Fibroblast of skin of abdomen (primary cell): ENCODE measurements around the gene VCL. TPM values are rescaled to one million over a fixed set of nuclear protein-coding genes. Genes with fewer than 3 reads are reported as not detected.
"Not testable (repeated sequence)": the region's sequence is repeated elsewhere in the genome, so short reads cannot be mapped to it uniquely, and the experiment has no call there.

Experiments used
- DNase-seq: peaks from one replicate; pipeline ENCODE4 v3.0.0-alpha.2; 2013
- polyA plus RNA-seq, 2 experiments: library from polyadenylated mRNA; unstranded; fragments of 120-200 nt; gene quantifications; one replicate each; pipeline ENCODE4 v1.2.1, GENCODE V29; 2013; ENCODE audit not compliant: insufficient read length in 2 of 2

The VCL gene
- 273 TPM for polyA plus RNA-seq (2013, experiment 1 of 2; ENCODE audit: insufficient read length)
- 261 TPM for polyA plus RNA-seq (2013, experiment 2 of 2; ENCODE audit: insufficient read length)

DNA sequence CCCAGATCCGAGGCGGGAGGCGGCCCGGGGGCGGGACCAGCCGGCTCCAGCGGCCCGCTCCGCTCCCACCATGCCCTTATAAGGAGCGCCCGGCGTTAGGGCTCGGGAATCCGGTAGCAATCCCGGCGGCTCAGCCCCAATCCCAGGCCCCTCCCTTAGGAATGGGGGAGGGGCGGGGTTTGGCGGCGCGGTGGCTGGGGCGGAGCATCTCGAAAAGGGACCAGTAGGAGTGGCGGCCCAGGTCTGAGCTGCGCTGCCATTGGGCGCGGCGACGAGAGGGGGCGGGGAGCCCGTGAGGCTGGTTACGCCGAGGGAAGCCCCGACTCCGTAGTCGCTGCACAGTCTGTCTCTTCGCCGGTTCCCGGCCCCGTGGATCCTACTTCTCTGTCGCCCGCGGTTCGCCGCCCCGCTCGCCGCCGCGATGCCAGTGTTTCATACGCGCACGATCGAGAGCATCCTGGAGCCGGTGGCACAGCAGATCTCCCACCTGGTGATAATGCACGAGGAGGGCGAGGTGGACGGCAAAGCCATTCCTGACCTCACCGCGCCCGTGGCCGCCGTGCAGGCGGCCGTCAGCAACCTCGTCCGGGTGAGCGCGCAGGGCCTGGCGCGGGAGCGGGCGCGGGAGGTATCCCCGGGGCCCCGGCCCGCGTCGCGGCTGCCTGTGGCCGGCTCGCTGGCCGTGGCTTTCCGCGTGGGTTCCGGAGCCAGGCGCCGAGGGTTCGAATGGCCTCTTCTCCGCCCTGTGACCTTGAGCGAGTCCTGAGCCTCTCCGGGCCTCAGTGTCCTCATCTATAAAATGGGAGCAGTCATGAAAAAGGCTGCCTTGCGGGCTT lies at the start of gene VCL:
VCL (plus strand) TSS at position 330 of the 836 bp plus-strand sequence; CDS start at position 422, 92 bp downstream.
- DNase-seq, result peak; percentile 99

DNA sequence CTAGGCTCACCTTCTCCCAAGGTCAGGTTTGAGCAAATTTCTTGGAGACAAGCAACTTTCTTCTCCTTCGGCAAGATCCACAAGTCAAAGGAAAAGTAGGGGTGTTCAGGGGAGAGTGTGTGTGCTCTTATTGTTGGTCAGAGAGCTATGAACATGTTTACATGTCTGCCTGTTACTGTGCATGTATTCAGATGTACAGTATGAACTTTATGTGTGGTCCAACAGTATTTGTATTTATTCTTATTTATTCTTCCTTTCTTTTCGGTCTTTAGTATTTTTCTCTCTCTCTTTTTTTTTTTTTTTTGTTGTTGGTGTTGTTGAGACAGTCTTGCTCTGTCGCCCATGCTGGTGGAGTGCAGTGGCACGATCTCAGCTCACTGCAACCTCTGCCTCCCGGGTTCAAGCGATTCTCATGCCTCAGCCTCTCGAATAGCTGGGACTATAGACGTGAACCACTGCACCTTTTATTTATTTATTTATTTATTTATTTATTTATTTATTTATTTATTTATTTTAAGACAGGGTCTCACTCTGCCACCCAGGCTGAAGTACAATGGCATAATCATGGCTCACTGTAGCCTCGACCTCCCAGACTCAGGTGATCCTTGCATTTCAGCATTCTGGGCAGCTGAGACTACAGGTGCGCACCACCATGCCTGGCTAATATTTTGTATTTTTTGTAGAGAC lies 48.8 kb upstream of the VCL start:
- DNase-seq, result no peak

DNA sequence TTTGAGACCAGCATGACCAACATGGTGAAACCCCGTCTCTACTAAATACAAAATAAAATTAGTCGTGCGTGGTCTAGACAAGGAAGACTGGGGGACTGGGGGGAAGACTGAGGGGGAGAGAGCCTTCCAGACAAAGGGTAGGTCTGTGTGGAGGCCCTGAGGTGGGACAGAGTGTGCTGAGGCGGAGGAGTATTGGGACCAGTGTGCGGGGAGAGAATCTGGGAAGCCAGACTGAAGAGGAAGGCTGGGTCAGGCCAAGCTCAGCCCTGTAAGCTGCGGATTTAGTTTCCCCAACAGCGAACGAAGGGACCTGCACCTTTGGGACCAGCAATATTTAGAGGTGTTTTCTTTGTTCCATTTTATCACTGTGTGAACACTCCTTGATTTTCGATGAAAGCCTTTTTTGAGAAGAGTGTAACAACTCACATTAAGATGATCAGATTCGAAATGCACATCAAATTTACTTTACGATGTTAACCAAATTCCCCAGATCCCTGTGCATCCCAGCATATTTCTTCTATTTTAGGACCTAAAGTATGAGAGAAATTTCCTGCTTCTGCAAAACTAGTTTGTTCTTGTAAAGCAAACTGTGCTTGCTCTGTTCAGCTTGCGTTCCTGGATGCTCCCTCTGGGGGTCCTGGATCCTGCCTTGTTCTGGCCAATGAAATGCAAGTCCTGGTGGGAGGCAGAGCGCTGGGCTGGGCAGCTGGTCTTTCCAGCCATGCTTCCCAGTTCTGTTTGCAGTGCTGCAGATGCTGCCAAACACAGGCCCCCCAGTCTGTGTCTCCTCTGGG lies 47.6 kb upstream of the VCL start:
- peak; percentile 64 for DNase-seq

- DNase-seq, result peak; percentile 63
Observed at GRCh38 chr10:73953665-73954064, 44.3 kb upstream of the VCL start.

GRCh38 chr10:73954737-73955136 lies 43.2 kb upstream of the VCL start:
- no peak for DNase-seq

- DNase-seq, result no peak
Observed at GRCh38 chr10:73955719-73956118, 42.2 kb upstream of the VCL start.

DNA sequence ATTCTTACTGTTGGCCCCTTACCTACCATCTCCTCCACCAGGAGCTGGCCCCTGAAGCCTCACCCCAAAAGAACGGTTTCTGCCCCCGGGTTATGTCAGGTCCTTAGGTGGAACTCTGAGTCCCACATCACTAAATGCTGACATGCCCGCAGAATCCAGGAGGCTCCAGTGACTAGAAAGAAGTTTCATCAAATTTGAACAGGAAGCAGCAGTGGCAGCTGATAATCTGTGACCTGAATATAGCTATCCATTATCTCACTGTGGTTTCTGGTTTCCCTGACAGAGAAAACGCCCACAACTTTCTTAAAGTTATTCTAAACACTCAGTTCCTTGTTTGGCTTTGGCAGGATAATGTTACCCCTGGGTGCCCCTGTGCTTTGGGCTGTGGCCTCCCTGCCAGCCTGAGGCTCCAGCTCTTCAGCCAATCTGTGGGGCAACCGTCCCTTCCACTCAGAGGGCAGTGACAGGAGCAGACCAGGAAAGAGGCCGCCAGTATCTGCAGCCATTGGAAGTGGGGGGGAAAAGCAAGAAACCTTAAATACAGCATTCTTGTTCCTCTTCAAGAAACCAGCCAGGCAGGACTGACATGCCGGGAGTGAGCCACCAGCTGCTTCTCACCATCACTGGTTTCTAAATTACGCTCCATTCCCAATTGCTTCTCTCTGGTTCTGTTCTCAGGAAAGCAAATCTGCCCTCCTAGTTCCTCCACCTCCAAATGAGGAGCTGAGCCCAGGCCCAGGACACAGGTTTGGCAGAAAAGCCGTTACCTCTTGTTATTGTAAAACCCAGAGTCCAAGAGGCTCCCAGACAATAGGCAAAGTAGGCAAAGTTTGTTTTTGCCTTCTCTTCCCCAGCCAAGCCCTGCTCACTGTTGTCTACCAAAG lies 41.2 kb upstream of the VCL start:
- peak; percentile 37 for DNase-seq

DNA sequence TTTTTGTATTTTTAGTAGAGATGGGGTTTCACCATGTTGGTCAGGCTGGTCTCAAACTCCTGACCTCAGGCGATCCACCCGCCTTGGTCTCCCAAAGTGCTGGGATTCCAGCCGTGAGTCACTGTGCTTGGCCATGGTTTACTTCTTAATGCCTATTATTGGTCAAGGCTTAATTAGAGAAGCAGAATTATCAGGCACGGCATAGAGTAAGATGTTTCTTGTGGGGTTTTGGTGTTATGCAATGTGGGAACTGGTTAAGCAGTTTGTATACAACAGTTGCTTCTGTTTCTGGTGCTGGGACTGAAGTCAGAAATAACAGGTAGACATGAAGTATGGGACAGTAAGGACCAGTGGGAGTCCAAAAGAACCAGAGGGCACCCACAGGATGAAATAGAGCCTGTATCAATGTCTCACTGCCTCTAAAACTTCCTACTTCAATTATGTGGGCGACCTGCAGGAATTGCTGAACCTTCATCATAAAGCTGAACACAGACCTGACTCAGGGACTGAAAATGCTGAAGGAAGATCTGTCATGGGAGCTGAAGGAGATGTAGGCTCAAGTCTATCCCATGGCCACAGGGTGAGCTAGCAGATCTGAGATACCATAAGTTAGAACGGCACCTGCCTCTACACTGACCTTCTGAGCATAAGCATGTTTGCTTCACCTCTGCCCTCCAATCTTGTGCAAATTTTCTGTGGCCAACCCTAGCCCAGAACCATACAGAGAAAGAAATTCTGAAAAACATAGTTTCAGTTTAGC lies 38.3 kb upstream of the VCL start:
- peak; percentile 34 for DNase-seq

GRCh38 chr10:73962386-73962785 lies 35.5 kb upstream of the VCL start:
- DNase-seq, result no peak

DNA sequence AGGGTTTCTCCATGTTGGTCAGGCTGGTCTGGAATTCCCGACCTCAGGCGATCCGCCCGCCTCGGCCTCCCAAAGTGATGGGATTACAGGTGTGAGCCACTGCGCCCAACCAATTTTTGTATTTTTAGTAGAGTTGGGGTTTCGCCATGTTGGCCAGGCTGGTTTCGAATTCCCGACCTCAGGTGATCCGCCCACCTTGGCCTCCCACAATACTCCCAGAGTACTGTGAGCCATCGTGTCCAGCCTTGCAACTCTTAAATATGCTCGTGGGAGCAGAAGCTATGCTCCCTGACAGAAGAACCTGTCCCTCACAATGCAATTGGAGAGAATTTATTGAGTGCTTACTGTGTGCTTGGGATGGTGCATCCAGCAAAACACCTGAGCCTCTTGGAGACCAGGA lies 34.4 kb upstream of the VCL start:
- DNase-seq, result not testable (repeated sequence)

DNA sequence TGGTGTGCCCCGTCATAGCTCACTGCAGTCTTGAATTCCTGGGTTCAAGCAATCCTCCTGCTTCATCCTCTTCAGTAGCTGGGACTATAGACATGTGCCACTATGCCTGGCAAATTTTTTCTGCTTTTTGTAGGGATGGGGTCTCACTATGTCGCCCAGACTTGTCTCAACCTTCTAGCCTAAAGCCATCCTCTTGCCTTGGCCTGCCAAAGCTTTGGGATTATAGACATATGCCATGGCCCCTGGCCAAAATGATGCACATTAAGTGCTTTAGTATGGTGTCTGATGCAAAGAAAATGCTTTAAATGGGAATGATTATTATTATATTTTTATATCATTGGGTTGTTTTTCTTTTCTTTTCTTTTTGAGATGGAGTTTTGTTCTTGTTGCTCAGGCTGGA lies 33.2 kb upstream of the VCL start:
- DNase-seq, result peak; percentile 34

GRCh38 chr10:73965267-73965889 lies 32.5 kb upstream of the VCL start:
- not testable (repeated sequence) for DNase-seq

DNA sequence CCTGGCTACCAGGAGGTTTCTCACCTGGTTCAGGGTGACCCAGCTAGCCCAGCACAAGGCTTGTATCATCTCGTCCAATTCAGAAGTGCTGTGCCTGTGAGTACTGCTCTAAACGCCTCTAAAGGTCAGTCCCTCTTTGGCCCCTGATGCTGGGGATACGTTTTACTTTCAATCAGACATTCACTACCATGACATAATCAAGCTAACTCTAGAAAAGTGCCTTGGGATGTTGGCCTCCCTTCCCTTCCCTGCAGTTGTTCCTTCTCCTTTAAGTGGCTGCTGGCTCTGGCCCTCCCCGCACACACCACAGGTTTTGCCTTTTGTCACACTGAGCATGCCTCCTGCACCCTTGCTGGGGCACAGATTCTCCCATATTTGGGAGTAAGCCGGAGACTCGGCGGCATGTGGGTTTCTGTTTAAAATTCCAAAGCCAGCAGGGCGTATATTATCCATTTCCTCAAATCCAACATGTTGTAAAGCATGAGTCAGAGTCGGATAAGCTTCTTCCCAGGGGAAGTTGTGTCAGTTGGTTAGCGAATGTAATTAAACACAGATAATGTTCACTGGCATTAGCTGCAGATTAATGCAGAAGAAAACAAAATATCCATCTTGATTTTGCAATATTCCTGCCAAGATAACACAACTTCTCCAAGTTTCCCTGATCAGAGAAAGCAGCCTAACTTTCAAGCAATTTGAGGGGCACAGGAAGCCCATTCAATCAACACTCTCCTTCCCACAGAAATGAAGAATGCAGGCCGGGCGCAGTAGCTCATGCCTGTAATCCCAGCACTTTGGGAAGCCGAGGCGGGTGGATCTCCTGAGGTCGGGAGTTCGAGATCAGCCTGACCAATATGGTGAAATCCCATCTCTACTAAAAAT lies 31.8 kb upstream of the VCL start:
- DNase-seq, result peak; percentile 100

DNA sequence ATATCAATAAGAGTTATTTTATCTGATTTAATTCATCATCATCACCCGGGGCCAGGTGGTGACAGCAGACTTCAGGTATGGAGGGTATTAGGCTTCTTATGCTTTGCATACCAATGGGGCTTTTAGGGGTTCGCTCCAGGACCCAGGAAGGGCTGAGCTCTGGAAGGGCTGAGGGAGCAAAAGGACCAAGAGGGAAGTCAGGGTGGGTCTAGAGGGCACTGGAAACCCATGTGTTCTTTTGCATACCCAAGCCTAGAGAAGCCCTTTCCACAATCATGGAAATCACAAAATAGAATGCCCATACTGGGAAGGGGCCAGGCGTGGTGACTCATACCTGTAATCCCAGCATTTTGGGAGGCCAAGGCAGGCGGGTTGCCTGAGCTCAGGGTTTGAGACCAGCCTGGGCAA lies 30.9 kb upstream of the VCL start:
- DNase-seq, result no peak

DNA sequence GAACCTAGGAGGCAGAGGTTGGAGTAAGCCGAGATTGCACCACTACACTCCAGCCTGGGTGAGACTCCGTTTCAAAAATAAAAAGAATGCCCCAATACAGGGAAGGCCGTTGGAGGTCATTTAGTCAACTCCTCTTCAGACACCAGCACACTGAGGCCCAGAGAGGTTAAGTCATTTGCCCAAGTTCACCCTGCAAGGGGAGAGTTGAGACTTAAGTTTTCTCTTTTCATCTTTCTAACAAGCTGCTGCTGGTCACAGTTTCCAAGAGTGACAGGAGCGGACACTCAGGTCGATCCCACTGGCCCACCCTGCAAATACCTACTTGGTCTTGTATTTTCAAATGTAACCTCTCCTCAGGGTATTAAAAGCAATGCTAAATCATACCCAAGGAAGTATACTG lies 30.4 kb upstream of the VCL start:
- DNase-seq, result no peak

- peak; percentile 39 for DNase-seq
Observed at GRCh38 chr10:73968098-73968521, 29.8 kb upstream of the VCL start.

GRCh38 chr10:73969224-73969841 lies 28.6 kb upstream of the VCL start:
- DNase-seq, result no peak

- no peak for DNase-seq
Observed at GRCh38 chr10:73970845-73971244, 27.1 kb upstream of the VCL start.
